ENCODE measurements around the gene AP1AR. TPM values are rescaled to one million over a fixed set of nuclear protein-coding genes. Genes with fewer than 3 reads are reported as not detected.
"Not testable (repeated sequence)": the region's sequence is repeated elsewhere in the genome, so short reads cannot be mapped to it uniquely, and the experiment has no call there.

The AP1AR gene
- total and polyA plus RNA-seq, 9 donors = 10.5 to 14.0 (median 11.5) TPM

DNA sequence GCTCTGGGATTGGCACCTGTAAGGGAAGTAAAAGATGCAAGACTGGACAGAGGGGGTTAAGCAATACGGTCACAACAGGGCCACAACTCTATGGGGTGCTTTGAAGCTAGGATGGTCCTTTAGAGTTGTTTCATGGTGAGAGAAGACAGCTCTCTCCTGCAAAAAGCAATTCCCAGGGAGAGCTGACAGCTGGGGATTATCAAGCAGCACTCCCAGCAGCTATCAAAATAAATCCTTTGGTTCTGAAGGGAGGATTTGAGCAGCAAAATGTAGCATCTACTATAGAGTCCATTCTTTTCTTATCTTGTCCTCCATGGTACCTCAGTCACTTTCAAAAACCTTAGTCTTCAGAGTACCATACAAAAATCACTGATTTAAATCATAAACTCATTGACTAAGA lies 35.1 kb upstream of the AP1AR start:
- WGBS (ENCODE audit: insufficient coverage) = no CpG with 5 or more reads among the region's 1 CpG
- Histone ChIP-seq H3K4me1 (ENCODE audit: control insufficient read depth, insufficient read depth, low read length) (no peaks in the 10 kb centered on the region), H3K27ac (ENCODE audit: low read length) (no peak overlapping the region), H3K9me3 (replicated peaks; ENCODE audit: control insufficient read depth, low read depth, low read length) (no peaks in the 10 kb centered on the region), H3K36me3 (ENCODE audit: control insufficient read depth, insufficient read depth, low read length) (no peaks in the 10 kb centered on the region), H3K4me3 (ENCODE audit: low read length) (no peak overlapping the region), H3K27me3 (ENCODE audit: control insufficient read depth, insufficient read depth, low read length) (no peaks in the 10 kb centered on the region)
- DNase-seq = no peak

DNA sequence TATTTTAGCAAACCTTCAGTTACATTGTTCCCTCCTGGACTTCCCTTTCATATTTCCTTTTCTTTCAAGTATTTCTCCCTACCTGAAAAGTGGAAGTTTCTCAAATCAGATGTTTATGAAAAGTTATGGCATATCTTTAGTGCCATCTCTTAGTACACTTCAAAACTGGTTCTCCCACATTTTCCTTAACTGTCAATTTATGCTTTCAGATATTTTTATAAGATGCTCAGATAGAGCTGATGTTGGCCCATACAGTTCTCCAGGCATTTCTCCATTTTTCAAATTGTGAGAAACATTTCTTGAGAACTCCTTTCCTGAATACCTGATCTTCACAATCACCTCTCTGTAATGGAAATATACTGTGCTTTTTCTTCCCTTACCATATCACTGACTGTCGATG lies 32.5 kb upstream of the AP1AR start:
- Histone ChIP-seq H3K36me3 (ENCODE audit: control insufficient read depth, insufficient read depth, low read length) (no peaks in the 10 kb centered on the region), H3K27me3 (ENCODE audit: control insufficient read depth, insufficient read depth, low read length) (no peaks in the 10 kb centered on the region), H3K27ac (ENCODE audit: low read length) (no peak overlapping the region), H3K4me1 (ENCODE audit: control insufficient read depth, insufficient read depth, low read length) (no peaks in the 10 kb centered on the region), H3K9me3 (replicated peaks; ENCODE audit: control insufficient read depth, low read depth, low read length) (no peaks in the 10 kb centered on the region), H3K4me3 (ENCODE audit: low read length) (no peak overlapping the region)
- no CpG with 5 or more reads among the region's 1 CpG for WGBS (ENCODE audit: insufficient coverage)
- no peak for DNase-seq

DNA sequence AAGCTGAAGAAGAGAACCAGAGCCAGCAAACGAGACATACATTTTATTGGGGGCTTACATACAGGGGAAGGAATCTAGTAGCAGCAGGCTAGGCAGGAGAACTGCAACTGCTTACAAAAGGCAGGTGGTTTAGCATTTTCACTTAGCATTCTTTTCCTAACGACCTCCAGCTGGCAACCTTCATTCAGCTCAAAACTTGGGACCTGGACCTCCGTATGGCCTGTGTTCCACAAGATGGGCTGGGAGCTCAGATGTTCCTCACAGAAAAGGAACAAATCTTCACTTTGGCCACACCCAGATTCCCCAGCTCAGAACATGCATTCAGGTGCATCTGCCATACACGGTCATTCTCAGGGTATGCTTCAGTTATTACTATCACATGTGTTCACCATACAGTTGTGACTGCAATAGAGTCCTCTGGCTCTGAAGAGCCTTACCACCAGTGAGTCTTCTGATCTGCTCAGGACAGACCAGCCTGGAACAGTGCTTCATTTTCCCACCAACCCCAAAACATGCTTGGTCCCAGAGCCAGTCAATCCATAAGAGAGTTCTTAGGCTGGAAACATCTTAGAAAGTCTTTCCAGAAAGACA lies 29.6 kb upstream of the AP1AR start:
- DNase-seq = no peak
- 45% methylated on average over 3 of the region's 4 CpGs for WGBS (ENCODE audit: insufficient coverage)
- H3K4me3 ChIP-seq (ENCODE audit: low read length) = no peak overlapping the region
- no peaks in the 10 kb centered on the region for H3K36me3 ChIP-seq (ENCODE audit: control insufficient read depth, insufficient read depth, low read length)
- H3K9me3 ChIP-seq (replicated peaks; ENCODE audit: control insufficient read depth, low read depth, low read length) = no peaks in the 10 kb centered on the region
- no peaks in the 10 kb centered on the region for H3K27me3 ChIP-seq (ENCODE audit: control insufficient read depth, insufficient read depth, low read length)
- H3K27ac ChIP-seq (ENCODE audit: low read length) = no peak overlapping the region
- no peaks in the 10 kb centered on the region for H3K4me1 ChIP-seq (ENCODE audit: control insufficient read depth, insufficient read depth, low read length)

DNA sequence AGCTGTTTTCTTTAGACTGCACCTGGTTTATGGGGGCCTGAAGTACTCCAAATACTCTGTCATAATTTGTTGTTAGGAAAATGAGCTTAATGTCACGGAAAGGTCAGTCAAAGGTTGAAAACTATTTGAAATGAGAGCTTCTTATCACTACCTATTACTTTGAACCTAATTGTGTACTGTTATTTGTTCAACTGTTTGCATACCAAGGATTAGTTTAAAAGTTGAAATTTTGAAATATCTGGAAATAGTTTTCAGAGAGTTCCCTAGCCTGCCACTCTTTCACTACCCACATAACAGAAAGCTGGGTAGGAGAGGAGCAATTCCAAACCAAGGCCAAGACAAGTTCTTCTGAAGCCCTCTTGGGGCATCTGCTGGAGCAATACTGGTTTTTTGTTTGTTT lies 28.0 kb upstream of the AP1AR start:
- Histone ChIP-seq H3K27me3 (ENCODE audit: control insufficient read depth, insufficient read depth, low read length) (no peaks in the 10 kb centered on the region), H3K36me3 (ENCODE audit: control insufficient read depth, insufficient read depth, low read length) (no peaks in the 10 kb centered on the region), H3K27ac (ENCODE audit: low read length) (no peak overlapping the region), H3K4me1 (ENCODE audit: control insufficient read depth, insufficient read depth, low read length) (no peaks in the 10 kb centered on the region), H3K9me3 (replicated peaks; ENCODE audit: control insufficient read depth, low read depth, low read length) (no peaks in the 10 kb centered on the region), H3K4me3 (ENCODE audit: low read length) (no peak overlapping the region)
- DNase-seq = no peak
- WGBS (ENCODE audit: insufficient coverage) = no CpG with 5 or more reads among the region's 1 CpG

DNA sequence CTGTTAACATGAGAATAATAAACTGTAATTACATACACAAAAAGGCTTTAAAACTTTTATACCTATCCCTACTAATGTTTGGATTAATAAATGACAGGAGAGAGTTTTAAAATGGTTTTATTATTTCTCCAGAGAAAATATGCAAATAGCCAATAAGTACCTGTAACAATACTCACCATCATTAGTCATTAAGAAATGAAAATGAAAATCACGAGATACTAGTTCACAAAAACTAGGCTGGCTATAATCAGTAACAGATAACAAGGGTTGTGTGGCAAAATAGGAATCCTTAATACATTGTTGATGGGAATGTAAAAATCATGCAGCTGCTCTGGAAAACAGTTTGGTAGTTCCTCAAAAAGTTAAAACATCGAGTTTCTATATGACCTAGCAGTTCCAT lies 25.2 kb upstream of the AP1AR start:
- no peaks in the 10 kb centered on the region for H3K36me3 ChIP-seq (ENCODE audit: control insufficient read depth, insufficient read depth, low read length)
- no CpG with 5 or more reads among the region's 2 CpGs for WGBS (ENCODE audit: insufficient coverage)

DNA sequence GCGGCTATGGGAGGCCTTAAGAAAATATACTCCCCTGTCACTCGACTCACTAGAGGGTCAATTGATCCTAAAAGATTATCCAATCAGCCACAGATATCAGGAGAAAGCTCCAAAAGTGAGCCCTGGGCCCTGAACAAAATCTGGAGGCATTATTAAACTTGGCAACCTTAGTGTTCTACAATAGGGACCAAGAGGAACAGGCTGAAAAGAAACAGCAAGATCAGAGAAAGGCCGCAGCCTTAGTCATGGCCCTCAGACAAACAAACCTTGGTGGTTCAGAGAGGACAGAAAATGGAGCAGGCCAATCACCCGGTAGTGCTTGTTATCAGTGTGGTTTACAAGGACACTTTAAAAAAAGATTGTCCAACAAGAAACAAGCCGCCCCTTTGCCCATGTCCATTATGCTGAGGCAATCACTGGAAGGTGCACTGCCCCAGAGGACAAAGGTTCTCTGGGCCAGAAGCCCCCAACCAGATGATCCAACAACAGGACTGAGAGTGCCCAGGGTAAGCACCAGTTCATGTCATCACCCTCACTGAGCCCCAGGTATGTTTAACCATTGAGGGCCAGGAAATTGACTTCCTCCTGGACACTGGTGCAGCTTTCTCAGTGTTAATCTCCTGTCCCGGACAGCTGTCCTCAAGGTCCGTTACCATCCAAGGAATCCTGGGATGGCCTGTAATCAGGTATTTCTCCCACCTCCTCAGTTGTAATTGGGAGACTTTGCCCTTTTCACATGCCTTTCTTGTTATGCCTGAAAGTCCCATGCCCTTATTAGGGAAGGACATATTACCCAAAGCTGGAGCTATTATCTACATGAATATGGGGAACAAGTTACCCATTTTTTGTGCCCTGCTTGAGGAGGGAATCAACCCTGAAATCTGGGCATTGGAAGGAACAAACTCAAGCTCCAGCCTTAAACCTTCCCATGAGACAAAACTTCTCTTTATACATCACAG lies 23.2 kb upstream of the AP1AR start:
- not testable (repeated sequence) for DNase-seq; H3K36me3 ChIP-seq (ENCODE audit: control insufficient read depth, insufficient read depth, low read length); H3K27ac ChIP-seq (ENCODE audit: low read length); H3K9me3 ChIP-seq (replicated peaks; ENCODE audit: control insufficient read depth, low read depth, low read length); H3K4me3 ChIP-seq (ENCODE audit: low read length); H3K27me3 ChIP-seq (ENCODE audit: control insufficient read depth, insufficient read depth, low read length); H3K4me1 ChIP-seq (ENCODE audit: control insufficient read depth, insufficient read depth, low read length)
- 90% methylated on average over 2 of the region's 7 CpGs for WGBS (ENCODE audit: insufficient coverage)

More for the DNA sequence above, 25.2 kb upstream of the AP1AR start:
- Histone ChIP-seq H3K4me3 (ENCODE audit: low read length) (no peak overlapping the region), H3K4me1 (ENCODE audit: control insufficient read depth, insufficient read depth, low read length) (no peaks in the 10 kb centered on the region), H3K27ac (ENCODE audit: low read length) (no peak overlapping the region), H3K9me3 (replicated peaks; ENCODE audit: control insufficient read depth, low read depth, low read length) (no peaks in the 10 kb centered on the region), H3K27me3 (ENCODE audit: control insufficient read depth, insufficient read depth, low read length) (no peaks in the 10 kb centered on the region)
- peak; percentile 32 for DNase-seq

DNA sequence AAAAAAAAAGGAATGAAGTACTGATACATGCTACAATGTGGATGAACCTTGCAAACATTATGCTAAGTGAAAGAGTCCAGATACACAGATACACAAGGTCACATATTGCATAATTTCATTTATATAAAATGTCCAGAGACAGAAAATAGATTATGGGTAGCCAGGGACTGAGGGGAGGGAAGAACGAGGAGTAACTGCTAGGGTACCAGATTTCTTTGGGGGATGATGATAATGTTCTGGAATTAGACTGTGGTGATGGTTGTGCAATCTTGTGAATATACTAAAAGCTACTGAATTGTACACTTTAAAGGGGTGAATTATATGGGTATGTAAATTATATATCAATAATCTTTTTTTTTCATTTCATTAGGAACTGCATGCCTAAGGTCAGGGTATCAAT lies 20.8 kb upstream of the AP1AR start:
- Histone ChIP-seq H3K27me3 (ENCODE audit: control insufficient read depth, insufficient read depth, low read length) (no peaks in the 10 kb centered on the region), H3K4me3 (ENCODE audit: low read length) (no peak overlapping the region), H3K9me3 (replicated peaks; ENCODE audit: control insufficient read depth, low read depth, low read length) (no peaks in the 10 kb centered on the region), H3K27ac (ENCODE audit: low read length) (no peak overlapping the region), H3K36me3 (ENCODE audit: control insufficient read depth, insufficient read depth, low read length) (no peaks in the 10 kb centered on the region), H3K4me1 (ENCODE audit: control insufficient read depth, insufficient read depth, low read length) (no peaks in the 10 kb centered on the region)
- 60% methylated on average over 1 of the region's 1 CpG for WGBS (ENCODE audit: insufficient coverage)
- DNase-seq = no peak

DNA sequence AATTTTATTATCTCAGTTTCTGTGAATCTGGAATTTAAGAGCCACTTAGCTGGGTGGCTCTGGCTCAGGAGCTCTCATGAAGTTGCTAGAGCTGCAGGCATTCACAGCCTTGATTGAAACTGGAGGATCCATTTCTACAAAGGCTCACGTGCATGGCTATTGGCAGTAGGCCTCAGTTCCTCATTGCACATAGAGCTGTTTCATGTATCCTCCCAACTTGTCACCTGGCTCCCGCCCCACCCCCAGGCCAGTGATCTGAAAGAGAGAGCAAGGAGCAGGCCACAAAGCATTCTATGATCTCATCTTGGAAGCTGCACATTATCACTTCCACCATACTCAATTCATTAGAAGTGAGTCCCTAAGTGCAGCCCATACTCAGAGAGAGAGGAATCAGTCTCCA lies 18.5 kb upstream of the AP1AR start:
- DNase-seq = no peak
- no peaks in the 10 kb centered on the region for H3K36me3 ChIP-seq (ENCODE audit: control insufficient read depth, insufficient read depth, low read length)
- no peak overlapping the region for H3K4me3 ChIP-seq (ENCODE audit: low read length)
- 80% methylated on average over 1 of the region's 2 CpGs for WGBS (ENCODE audit: insufficient coverage)
- H3K27ac ChIP-seq (ENCODE audit: low read length) = no peak overlapping the region
- H3K27me3 ChIP-seq (ENCODE audit: control insufficient read depth, insufficient read depth, low read length) = no peaks in the 10 kb centered on the region
- H3K9me3 ChIP-seq (replicated peaks; ENCODE audit: control insufficient read depth, low read depth, low read length) = no peaks in the 10 kb centered on the region
- no peaks in the 10 kb centered on the region for H3K4me1 ChIP-seq (ENCODE audit: control insufficient read depth, insufficient read depth, low read length)

DNA sequence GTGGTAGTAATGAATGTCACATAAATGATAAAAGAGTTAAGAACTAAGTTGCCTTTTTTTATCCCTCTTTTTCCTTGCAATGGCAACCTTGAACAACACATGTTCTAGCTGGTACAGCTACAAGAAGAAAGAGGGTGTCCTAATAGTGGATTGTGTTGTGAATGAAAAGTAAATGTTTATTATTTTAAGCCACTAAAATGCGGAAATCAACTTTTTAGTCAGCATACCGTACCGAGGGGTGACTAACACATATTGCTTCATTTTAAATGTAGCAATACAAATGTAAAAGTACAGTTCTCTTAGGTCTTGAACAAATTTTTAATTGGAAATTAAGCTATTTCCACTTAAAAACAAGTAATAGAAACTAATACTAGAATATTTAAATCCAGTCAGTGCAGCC lies 17.7 kb upstream of the AP1AR start:
- Histone ChIP-seq H3K9me3 (replicated peaks; ENCODE audit: control insufficient read depth, low read depth, low read length) (no peaks in the 10 kb centered on the region), H3K4me3 (ENCODE audit: low read length) (no peak overlapping the region), H3K27me3 (ENCODE audit: control insufficient read depth, insufficient read depth, low read length) (no peaks in the 10 kb centered on the region), H3K36me3 (ENCODE audit: control insufficient read depth, insufficient read depth, low read length) (no peaks in the 10 kb centered on the region), H3K27ac (ENCODE audit: low read length) (no peak overlapping the region), H3K4me1 (ENCODE audit: control insufficient read depth, insufficient read depth, low read length) (no peaks in the 10 kb centered on the region)
- DNase-seq = no peak
- no CpG with 5 or more reads among the region's 3 CpGs for WGBS (ENCODE audit: insufficient coverage)

DNA sequence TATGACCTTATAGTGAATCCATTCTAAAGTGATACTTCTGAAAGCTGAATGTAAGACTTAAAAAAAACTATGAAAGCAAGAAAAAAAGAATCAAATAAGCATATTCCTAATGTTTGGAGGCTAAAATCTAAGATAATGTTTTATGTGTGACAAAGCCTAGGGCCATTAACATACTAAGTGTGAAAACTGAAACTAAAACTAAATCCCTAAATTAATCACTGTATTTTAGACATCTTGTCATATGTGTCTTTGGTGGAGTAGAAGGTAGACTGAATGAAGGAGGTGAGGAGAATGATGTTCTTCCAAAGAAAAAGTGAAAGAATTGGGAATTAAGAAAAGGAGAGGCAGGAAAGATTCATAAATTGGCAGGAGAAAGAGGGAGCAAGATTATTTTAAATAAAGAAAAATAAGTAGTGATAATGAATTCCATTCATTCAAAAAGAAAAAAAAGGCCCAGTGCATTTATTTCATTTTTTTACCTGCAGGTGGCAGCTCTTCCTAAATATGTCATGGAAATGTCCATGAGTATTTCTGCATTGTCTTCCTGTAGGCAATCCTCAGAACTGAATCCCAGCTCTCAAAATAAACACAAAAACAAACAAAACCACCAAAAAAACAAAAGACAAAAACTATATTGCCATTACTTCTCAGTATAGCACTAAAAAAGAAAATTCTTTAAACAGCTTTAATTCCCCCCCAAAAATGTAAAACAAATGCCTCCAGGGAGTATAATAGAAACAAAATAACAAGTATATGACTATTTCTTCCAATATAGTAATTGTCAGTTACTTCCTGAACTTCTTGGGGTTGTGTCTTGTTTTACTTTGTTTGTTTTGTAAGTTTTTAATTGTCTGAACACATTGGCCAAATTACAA lies 17.0 kb upstream of the AP1AR start:
- Histone ChIP-seq H3K27ac (ENCODE audit: low read length) (no peak overlapping the region), H3K36me3 (ENCODE audit: control insufficient read depth, insufficient read depth, low read length) (no peaks in the 10 kb centered on the region), H3K4me3 (ENCODE audit: low read length) (no peak overlapping the region), H3K9me3 (replicated peaks; ENCODE audit: control insufficient read depth, low read depth, low read length) (no peaks in the 10 kb centered on the region), H3K4me1 (ENCODE audit: control insufficient read depth, insufficient read depth, low read length) (no peaks in the 10 kb centered on the region), H3K27me3 (ENCODE audit: control insufficient read depth, insufficient read depth, low read length) (no peaks in the 10 kb centered on the region)
- peak; percentile 46 for DNase-seq

All from muscle of leg (tissue), 11 donors.